Pulmonary artery endothelial cell (primary cell): Measurements from ENCODE around the gene F2. TPM values are rescaled to one million over a fixed set of nuclear protein-coding genes. Genes with fewer than 3 reads are reported as not detected.
"Not testable (repeated sequence)": the region's sequence is repeated elsewhere in the genome, so short reads cannot be mapped to it uniquely, and the experiment has no call there.

Experiments used
- DNase-seq: peaks from one replicate; pipeline ENCODE4 v3.0.0-alpha.2; 2011; ENCODE audit warnings: low read depth, low spot score
- total RNA-seq: library from RNA; depleted of rRNA; stranded (reverse); fragments of >200 nt; gene quantifications from 2 replicates; pipeline ENCODE4 v1.2.3, GENCODE V29; 2014

F2 gene
- total RNA-seq, 1 donor from 2014 or later = not detected

DNA sequence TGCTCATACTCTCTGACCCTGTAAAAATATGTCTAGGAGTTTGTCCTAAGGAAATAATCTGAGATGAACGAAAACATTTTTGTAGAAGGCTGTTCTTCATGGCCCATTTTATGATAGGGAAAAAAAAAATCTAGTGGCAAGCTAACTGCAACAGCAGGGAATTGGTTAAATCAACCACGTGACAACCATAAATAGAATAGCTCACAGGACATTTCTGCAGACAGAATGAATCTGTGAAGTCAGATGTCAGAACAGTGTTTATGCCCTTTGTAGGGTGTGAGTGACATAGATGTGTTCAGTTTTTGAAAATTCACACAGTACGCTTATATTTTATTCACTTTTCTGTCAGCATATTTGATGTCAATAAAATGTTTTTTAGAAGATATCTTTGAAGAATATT lies 34.6 kb upstream of the F2 start:
- no peak for DNase-seq

DNA sequence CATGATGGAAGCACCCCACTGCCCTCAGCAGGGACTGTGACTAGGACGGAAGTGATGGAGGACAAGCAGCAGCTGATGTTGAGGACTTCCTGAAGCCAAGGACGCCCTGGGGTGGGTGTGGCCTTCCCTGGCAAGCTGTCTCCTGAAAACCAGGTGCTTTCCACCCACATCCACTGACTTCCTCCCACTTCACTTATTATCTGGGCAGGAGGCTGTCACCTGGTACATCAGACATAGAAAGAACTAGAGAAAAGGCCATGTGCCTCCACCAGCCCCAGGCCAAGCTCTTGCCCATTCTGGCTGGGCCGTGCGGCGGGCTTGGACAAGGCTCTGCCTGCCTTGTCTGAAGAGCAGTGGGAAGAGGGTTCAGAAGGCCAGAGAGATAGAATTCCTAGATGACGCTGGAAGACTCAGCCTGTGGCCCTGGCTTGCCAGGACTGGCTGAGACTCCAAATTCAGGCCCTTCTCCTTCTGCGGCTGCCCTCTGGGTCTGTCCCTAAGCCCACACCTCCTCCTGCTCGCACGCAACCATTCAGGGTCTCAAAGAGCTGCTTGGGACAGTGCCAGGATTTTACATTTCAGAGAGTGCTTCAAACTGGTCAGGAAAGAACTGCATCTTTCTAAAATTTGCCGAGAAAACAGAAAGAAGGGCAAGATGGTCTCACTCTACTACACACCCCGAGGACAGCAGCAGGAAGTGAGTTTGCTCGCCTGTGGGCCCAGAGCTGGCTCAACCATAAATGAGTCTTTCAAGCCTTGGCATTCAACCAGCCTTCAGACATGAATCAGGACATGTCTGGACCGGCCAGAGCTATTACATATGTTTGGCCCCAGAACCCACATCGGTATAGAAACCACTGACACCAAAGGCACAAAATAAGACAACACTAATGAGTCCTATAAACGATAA lies 31.9 kb upstream of the F2 start:
- DNase-seq = no peak

DNA sequence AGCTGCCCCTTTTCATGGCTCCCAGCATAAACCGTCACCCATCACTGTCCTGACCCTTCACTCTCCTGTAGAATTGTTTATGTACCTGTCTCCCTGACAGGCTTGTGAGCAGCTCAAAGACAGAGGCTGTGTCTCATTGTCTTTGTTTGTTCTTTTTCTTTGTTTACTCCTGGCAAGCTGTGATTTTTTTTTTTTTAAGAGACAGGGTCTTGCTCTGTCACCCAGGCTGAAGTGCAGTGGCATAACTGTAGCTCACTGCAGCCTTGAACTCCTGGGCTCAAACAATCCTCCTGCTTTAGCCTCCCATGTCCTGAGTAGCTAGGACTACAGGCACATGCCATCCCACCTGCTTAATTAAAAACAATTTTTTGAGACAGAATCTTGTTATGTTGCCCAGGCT lies 28.3 kb upstream of the F2 start:
- no peak for DNase-seq

DNA sequence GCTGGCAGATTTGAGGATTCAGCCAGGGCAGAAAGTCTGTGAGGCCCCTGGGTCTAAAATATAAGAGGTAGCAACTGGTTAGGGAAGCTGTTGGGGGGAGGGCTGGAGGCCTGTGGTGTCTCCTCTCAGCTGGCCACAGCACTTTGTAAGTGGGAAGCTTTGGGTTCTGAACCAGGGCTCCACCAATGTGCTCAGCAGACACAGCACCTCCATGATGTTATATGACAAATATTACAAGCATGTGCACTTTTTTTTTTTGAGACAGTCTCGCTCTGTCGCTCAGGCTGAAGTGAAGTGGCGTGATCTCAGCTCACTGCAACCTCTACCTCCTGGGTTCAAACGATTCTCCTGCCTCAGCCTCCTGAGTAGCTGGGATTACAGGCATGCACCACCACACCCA lies 26.6 kb upstream of the F2 start:
- DNase-seq = no peak

DNA sequence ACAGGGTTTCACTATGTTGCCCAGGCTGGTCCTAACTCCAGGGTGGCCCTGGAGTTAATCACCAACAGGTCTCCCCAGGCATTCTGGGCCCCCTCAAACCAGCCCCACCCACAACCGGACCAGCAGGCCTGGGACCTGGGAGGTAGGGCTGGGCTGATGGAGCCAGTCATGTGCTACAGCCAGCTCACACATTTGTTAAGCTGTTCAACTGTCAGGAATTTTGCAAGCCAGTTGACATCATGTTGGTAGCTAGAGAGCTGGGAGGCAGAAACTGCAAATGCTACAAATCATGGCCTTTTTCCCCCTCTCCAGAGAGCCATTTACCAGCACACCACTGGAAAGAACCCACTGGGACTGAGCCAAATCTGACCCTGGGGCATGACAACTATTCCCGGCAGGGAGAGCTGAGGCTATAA lies 25.4 kb upstream of the F2 start:
- DNase-seq = no peak

DNA sequence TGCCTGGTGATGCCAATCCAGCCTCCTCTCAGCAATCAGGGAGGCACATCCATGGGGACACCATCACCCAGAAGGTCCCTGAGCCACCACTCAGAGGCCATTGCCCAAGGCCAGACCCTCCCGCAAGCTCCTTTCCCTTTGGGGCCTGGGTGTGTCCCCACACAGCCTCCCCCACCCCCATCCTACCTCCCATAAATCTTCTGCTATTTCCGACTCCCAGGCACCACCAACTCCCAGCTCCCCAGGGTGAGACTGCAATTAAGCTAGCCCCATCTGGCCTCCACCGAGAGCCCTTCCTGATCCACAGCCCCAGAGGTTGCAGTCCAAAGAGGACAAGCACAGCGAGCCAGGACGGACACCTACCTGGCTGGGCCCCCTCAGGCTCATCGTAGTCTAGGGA lies 24.9 kb upstream of the F2 start:
- no peak for DNase-seq

DNA sequence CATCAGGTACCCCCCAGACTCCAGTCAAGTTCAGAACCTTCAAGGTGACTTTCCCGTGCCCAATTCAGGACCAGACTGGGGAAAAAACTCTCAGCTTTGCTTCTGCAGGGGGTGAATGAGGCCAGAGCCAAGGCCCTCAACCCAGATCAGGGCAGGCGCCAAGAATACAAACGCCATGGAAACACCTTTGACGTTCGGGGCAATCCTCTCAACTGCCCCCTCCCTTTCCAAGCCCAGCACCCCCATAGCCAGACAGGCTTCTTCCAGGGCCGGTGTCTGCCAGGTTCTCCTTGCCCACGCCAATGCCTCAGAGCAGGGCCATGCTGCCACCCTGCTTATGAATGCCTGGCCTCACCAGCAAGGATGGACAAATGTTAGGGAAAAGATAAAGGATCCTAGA lies 24.4 kb upstream of the F2 start:
- no peak for DNase-seq

DNA sequence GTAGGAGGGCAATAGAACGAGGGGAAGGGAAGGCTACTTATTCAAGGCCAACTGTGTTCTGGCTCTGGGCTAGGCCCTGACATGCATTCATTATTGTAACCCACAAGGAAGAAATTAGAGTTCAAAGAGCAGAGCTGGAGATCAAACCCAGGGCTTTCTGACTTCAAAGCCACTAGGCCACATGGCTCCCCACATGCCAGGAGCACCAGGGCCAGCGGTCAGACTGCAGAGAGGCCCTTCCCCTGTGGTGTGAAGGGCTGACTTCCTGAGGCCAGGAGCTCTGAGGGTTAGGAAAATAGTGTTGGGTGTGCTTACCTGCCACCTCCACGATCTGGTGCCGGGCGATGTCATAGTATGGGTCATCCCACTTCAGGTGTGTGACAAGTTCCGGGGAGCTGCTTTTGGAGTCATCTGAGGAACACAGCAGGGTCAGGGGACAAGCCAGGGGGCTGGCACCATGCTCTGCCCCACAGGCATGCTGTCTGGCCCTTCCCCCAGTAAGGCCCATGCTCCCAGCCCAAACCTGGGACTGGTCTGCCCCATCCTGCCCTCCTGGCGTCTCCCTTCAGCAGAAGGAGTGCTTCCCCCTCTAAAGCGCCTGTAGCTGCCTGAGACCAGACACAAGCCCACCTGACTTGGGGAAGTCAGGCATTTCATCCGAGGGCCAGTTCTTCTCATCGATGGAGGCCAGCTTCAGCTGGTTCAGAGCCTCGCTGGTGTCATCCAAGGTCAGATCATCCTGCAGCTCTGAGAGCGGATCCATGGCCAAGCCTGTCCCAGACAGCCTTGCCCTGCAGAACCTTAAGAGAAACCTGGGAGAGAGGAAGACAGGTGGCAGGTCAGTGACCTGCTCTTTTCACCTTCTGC lies 23.4 kb upstream of the F2 start:
- no peak for DNase-seq

DNA sequence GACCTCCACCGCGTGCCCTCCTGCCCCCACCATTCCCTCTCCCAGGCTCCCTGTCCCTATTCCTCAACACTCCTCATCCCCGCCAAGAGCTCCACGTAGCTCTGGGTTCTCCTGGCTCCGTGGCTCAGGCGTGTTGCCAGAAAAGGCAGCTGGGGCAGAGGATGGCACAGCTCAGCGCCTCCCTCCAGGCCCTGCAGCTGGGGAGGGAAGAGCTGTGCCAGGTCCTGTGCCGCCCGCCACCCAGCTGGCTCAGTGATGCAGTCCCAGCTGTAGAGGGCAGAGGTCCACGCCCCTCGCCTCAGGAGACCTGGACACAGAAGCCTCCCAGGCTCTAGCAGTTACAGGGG lies 22.8 kb upstream of the F2 start:
- no peak for DNase-seq

DNA sequence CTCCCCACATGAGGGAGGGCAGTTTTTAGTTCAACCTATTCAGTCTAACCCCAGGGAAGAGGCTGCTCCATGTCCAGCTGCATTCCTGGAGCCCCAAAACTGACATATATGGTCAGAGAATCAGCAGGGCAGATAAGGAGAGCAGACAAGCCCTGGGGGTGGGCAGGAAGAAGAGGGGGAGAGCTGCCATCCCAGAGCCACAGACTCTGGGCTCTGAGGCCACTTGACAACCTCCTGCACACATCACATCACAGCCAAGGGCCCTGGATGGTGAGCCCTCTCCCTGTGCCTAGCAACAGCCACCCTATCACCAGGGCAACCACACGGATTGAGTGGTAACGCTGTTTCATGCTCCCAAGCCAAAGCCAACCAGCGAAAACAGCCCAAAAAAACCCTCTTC lies 21.7 kb upstream of the F2 start:
- DNase-seq = no peak

DNA sequence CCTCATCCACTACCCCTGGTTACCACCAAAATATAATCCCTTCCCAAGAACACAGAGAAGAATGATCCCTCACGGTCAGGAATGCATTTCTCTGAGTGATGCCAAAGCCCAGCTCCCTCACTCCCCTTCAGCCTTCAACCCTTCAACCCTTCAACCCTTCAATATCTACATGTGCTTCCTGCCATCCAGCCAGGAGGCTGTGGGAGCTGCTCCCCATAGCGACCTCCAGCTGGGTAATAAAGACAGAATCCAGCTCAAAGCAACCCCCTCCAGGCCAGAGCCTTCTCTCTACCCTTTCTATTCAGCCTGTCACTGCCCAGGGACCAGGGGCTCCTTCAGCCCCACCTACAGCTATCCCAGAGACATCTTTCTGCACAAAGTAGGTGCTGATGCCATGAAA lies 21.3 kb upstream of the F2 start:
- DNase-seq = no peak

DNA sequence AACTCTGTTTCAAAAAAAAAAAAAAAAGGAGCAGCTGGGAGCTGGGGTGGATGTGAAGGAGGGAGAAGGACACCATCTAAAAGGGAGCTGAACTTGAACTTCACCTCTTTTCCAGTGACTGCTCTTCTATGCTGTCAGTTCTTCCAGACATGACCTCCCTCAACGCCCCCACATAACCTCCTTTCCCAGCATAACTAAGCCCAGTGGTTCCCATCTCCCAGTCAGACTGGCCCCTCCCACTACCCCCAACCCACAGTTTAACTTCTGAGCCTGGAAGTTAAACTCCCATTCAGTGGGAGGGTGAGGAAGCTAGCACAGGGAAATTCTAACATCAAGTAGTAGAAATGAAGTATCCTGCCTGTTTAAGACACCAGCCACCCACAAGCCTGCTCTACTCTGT lies 20.4 kb upstream of the F2 start:
- DNase-seq = no peak

DNA sequence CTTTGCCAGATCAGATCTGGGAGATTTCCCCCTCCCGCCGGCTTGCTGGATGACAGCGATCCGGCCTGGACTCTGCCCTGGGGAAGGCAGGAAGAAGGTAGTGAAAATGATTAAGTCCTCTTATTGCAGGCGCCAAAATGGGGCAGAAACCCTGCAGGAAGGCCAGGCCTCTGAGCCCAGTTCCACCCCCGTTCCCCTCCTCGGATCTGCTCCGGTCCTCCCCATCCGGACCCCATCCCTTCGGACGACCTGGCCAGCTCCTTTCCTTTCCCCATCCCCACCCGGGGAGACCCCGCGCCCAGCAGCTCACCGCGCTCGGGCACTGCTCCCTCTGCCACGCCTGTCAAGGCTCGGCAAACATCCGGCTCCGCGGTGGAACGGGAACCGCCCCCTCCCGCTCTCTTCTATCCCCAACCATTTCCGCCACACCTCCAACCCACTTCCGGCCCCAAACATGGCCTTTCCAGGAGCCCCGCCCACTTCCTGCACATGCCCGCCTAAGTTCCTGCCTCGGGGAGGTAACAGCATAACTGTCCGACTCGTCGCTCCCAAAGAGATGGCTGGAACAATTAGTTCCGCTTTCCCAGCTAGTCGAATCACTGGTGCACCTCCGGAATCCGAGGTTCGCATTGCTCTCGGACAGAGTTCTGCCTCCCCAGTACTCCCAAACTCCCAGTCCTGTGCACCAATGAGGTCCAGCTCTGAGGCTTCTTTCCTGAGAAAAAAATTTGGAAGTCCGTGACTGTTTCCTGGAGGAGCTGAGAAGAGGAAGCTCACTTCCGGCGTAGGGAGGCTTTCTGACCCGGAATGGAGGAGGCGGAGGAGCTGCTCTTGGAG lies 18.6 kb upstream of the F2 start, which contains the start of the genes ARHGAP1 and ZNF408:
ARHGAP1 (minus strand) TSS at position 379 of the 837 bp plus-strand sequence. CDS start 4,512 bp downstream, outside the sequence.
ZNF408 (plus strand) TSS at position 791 of the 837 bp plus-strand sequence; CDS start at position 808, 17 bp downstream.
- peak; percentile 96 for DNase-seq

DNA sequence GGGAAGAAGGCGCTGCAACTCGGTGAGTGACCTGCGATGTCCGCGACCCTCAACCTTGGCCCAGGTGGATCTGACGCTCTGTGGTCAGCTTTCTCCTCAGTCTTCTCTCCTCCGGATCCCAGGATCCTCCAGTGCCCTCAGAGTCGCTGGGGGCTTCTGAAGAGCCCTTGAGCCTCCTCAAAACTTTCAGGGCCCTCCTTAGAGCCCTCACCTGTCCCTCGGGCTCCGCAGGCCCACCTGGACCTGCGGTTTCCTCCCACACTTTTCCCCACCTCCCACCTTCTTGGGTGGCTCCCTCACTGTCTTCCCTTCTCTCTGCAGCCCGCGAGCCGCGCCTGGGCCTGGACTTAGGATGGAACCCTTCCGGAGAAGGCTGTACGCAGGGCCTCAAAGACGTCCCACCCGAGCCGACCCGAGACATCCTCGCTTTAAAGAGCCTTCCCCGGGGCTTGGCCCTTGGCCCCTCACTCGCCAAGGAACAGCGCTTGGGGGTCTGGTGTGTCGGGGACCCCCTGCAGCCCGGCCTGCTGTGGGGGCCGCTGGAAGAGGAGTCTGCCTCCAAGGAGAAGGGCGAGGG lies 17.8 kb upstream of the F2 start:
- no peak for DNase-seq

DNA sequence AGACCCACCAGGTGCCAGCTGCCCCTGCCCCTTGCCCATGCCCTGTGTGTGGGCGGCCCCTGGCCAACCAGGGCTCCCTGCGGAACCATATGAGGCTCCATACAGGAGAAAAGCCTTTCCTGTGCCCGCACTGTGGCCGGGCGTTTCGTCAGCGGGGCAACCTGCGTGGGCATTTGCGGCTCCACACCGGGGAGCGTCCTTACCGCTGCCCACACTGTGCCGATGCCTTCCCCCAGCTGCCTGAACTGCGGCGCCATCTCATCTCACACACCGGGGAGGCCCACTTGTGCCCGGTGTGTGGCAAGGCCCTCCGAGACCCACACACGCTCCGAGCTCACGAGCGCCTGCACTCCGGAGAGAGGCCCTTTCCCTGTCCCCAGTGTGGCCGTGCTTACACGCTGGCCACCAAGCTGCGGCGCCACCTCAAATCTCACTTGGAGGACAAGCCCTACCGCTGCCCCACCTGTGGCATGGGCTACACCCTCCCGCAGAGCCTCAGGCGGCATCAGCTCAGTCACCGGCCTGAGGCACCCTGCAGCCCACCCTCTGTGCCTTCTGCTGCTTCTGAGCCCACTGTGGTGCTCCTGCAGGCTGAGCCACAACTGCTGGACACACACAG lies 13.8 kb upstream of the F2 start:
- DNase-seq = no peak

DNA sequence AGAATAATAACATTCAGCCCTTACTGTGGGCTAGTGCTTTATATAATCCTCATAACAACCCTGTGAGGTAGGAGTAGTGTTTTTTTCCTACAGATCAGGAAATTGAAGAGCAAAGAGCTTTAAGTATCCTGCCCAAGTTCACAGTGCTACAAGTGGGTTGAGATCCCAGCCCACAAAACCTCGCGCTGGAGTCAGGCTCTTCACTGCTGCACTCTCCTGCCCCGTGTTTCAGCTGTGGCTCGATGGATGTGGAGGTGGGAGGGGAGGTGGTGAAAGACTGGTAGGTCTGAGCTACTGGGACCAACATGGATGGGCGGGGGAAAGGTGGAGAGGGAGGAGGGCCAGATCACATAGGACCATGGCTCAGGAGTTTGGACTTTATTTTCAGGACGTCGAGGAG lies 12.1 kb upstream of the F2 start:
- no peak for DNase-seq

DNA sequence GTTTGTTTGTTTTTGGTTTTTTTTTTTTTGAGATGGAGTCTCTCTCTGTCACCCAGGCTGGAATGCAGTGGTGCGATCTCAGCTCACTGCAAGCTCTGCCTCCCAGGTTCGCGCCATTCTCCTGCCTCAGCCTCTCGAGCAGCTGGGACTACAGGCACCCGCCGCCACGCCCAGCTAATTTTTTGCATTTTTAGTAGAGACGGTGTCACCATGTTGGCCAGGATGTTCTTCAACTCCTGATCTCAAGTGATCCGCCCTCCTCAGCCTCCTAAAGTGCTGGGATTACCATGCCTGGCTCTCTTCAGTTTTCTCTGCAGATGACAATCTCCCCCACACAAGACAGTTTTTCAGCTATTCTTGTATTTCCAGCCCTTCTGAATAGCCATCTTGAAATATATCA lies 9.7 kb upstream of the F2 start:
- not testable (repeated sequence) for DNase-seq

DNA sequence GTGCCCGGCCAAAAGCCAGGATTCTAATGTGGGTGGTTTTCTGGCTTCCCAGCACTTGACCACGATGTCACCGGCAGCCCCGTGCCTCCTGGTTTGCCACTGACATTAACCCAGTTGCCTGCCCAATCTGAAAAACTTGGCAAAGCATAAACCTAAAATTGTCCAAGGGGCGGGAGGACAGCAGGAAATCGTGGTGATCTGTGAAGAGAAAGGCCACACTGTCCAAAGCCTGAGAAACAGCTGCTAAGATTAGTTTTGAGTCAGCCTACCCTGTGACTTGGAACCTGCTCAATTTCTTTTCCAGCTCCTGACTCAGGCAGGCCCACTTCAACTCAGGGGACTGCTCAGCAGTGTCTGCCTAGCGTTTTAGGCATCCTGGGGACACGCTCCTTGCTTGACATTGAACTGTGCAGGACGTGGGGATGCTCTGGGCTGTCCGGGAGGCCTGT lies 8.2 kb upstream of the F2 start:
- no peak for DNase-seq

DNA sequence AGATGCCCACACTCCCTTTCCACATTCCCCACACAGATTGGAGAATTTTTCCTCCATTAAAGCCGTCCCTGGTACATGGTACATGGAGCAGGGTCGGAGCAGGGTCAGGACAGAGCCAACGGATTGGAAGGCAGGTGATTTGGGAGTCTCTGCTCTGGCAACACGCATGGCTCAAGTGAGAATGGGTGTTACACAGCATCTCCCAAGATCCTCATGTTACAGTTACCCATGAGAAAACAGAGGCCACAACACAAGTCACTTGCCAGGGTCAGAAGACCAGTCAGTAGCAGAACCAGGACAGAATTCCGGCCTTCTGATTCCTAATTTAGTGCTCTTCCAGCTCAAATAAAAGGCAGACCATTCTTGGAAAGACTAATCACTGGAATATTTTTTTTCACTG lies 7.7 kb upstream of the F2 start:
- DNase-seq = no peak

DNA sequence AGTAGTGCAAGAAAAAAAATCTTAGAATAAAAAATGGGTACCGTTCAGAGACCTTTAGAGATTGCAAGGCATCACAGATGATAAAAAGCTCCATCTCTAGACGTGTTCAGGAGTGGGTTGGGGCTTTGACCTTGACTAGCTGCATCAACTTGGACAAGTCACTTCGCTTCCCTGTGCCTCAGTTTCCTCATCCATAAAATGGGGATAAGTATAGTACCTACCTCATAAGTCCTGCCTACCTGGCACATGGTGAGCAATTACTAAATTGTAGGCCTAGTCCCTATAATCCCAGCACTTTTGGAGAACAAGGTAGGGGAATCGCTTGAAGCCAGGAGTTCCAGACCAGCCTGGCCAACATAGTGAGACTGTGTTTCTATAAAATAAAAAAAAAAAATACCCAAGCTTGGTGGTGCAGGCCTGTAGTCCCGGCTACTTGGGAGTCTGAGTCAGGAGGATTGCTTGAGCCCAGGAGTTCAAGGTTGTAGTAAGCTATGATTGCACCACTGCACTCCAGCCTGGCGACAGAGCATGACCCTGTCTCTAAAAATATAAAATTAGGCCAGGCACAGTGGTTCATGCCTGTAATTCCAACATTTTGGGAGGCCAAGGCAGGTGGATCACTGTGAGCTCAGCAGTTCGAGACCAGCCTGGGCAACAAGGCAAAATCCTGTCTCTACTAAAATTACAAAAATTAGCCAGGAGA lies 6.0 kb upstream of the F2 start:
- no peak for DNase-seq
